ENCODE results near the gene MTA3. TPM values are rescaled to one million over a fixed set of nuclear protein-coding genes. Genes with fewer than 3 reads are reported as not detected.

MTA3 gene
- total and polyA plus RNA-seq, 8 donors = 16.8 to 28.1 (median 21.6) TPM

- Histone ChIP-seq H3K27ac (no peak overlapping the region), H3K9me3 (no peaks in the 10 kb centered on the region), H3K4me1 (no peaks in the 10 kb centered on the region), H3K27me3 (no peaks in the 10 kb centered on the region), H3K4me3 (no peak overlapping the region), H3K36me3 (no peaks in the 10 kb centered on the region)
- intact Hi-C loops (cut with DNase I) = no loop called here
- WGBS, 2 donors = 96 to 97% methylated on average over 7 of the region's 7 CpGs
- ATAC-seq (no peak), FAIRE-seq (no peak), DNase-seq (no peak)
- no peak for TF ChIP-seq CTCF (IDR thresholded peaks at IDR 0.05)
These were observed 146.3 kb downstream of the MTA3 start for GRCh38 chr2:42714686-42715085.

- Histone ChIP-seq H3K36me3 (no peaks in the 10 kb centered on the region), H3K27me3 (no peaks in the 10 kb centered on the region), H3K9me3 (no peaks in the 10 kb centered on the region), H3K27ac (peak overlapping the region; percentile 56 to 63 (median 60)), H3K4me1 (peaks cover 0 to 5% (median 4%) of the 10 kb centered on the region in 3 donors), H3K4me3 (peak overlapping the region in 1 of 4 donors; percentile 4)
- WGBS, 2 donors = 50% methylated on average over 2 of the region's 2 CpGs
- no peak for TF ChIP-seq CTCF (IDR thresholded peaks at IDR 0.05)
- DNase-seq = no peak
- ATAC-seq = peak; percentile 64 to 70 (median 68)
- intact Hi-C loops (cut with DNase I) = no loop called here
- FAIRE-seq = no peak
These were observed 153.5 kb downstream of the MTA3 start for GRCh38 chr2:42721898-42722297.

GRCh38 chr2:42722320-42723190, 154.1 kb downstream of the MTA3 start:
- FAIRE-seq (no peak), DNase-seq (peak in 4 of 6 donors; percentile 62 to 80 (median 66)), ATAC-seq (peak; percentile 92 to 98 (median 96))
- intact Hi-C loops (cut with DNase I) = no loop called here
- Histone ChIP-seq H3K27me3 (no peaks in the 10 kb centered on the region), H3K36me3 (no peaks in the 10 kb centered on the region), H3K4me3 (peak overlapping the region in 2 of 4 donors; percentile 4 to 13), H3K9me3 (no peaks in the 10 kb centered on the region), H3K4me1 (peaks cover 0 to 5% (median 4%) of the 10 kb centered on the region in 3 donors), H3K27ac (peak overlapping the region; percentile 56 to 63 (median 60))
- no peak for TF ChIP-seq CTCF (IDR thresholded peaks at IDR 0.05)
- 35 to 47% methylated on average over 7 of the region's 7 CpGs for WGBS, 2 donors

GRCh38 chr2:42723465-42723864, 155.0 kb downstream of the MTA3 start:
- TF ChIP-seq CTCF (IDR thresholded peaks at IDR 0.05) = no peak
- Histone ChIP-seq H3K4me3 (no peak overlapping the region), H3K27me3 (no peaks in the 10 kb centered on the region), H3K9me3 (no peaks in the 10 kb centered on the region), H3K27ac (no peak overlapping the region), H3K4me1 (peaks cover 0 to 5% (median 4%) of the 10 kb centered on the region in 3 donors), H3K36me3 (no peaks in the 10 kb centered on the region)
- ATAC-seq = no peak
- no peak for DNase-seq
- FAIRE-seq = no peak
- intact Hi-C loops (cut with DNase I) = no loop called here

GRCh38 chr2:42724886-42725285, 156.5 kb downstream of the MTA3 start:
- FAIRE-seq = no peak
- no peak for ATAC-seq
- H3K4me3 ChIP-seq = no peak overlapping the region
- H3K27me3 ChIP-seq = no peaks in the 10 kb centered on the region
- peaks cover 0 to 5% (median 4%) of the 10 kb centered on the region in 3 donors for H3K4me1 ChIP-seq
- no peaks in the 10 kb centered on the region for H3K9me3 ChIP-seq
- DNase-seq = no peak
- H3K27ac ChIP-seq = no peak overlapping the region
- TF ChIP-seq CTCF (IDR thresholded peaks at IDR 0.05) = no peak
- intact Hi-C loops (cut with DNase I) = no loop called here
- 89 to 96% methylated on average over 2 of the region's 2 CpGs for WGBS, 2 donors
- no peaks in the 10 kb centered on the region for H3K36me3 ChIP-seq
